ENCODE measurements around the gene CFAP74. TPM values are rescaled to one million over a fixed set of nuclear protein-coding genes. Genes with fewer than 3 reads are reported as not detected.

The CFAP74 gene
- total and polyA plus RNA-seq, 9 of the 15 experiments (the other 6 are each of a cell fraction or from before 2014, with no cell fraction given) = 0.03 to 0.15 (median 0.05) TPM; not detected in 6

DNA sequence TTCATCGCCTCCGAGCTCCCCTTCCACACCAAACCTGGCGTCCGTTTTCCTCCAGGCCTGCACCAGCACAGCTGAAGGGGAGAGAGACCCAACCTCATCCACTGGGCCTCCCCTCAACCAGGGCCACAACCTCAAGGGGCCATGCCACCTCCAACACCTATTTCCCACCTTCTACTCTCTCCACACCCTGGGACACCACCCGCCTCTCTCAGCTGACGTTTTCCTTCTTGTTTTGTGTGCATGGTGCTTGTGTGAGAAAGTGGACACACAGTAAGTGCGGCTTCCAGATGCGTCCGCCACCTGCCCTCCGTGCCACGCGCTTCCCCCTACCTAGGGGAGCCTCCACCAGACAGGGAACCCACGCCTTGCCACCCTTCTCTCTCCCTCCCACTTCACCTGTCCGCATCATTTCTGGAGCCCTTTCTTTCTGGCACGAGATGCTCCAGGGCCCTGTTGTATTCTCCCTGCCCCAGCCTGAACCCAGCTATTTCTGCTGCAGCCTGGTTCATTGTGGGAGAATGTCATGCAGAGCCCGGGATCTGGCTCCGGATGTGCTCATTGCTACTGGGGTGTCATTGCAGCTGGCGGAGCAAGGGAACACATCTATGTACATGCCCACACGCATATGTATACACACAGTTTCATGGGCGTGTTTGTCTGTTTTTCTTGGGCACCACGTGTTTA, 111.4 kb downstream of the CFAP74 start (continued):
- TF ChIP-seq, protein P1, sequence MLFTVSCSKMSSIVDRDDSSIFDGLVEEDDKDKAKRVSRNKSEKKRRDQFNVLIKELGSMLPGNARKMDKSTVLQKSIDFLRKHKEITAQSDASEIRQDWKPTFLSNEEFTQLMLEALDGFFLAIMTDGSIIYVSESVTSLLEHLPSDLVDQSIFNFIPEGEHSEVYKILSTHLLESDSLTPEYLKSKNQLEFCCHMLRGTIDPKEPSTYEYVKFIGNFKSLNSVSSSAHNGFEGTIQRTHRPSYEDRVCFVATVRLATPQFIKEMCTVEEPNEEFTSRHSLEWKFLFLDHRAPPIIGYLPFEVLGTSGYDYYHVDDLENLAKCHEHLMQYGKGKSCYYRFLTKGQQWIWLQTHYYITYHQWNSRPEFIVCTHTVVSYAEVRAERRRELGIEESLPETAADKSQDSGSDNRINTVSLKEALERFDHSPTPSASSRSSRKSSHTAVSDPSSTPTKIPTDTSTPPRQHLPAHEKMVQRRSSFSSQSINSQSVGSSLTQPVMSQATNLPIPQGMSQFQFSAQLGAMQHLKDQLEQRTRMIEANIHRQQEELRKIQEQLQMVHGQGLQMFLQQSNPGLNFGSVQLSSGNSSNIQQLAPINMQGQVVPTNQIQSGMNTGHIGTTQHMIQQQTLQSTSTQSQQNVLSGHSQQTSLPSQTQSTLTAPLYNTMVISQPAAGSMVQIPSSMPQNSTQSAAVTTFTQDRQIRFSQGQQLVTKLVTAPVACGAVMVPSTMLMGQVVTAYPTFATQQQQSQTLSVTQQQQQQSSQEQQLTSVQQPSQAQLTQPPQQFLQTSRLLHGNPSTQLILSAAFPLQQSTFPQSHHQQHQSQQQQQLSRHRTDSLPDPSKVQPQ (CRISPR knock-in tag; IDR thresholded peaks at IDR 0.05; ENCODE audit: borderline replicate concordance) = no peak
- TF ChIP-seq, protein P2, sequence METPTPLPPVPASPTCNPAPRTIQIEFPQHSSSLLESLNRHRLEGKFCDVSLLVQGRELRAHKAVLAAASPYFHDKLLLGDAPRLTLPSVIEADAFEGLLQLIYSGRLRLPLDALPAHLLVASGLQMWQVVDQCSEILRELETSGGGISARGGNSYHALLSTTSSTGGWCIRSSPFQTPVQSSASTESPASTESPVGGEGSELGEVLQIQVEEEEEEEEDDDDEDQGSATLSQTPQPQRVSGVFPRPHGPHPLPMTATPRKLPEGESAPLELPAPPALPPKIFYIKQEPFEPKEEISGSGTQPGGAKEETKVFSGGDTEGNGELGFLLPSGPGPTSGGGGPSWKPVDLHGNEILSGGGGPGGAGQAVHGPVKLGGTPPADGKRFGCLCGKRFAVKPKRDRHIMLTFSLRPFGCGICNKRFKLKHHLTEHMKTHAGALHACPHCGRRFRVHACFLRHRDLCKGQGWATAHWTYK (CRISPR knock-in tag; IDR thresholded peaks at IDR 0.05) = 0 out of 2 replicates have a peak, but pooled peaks have one; percentile 8
- TF ChIP-seq, protein P3, sequence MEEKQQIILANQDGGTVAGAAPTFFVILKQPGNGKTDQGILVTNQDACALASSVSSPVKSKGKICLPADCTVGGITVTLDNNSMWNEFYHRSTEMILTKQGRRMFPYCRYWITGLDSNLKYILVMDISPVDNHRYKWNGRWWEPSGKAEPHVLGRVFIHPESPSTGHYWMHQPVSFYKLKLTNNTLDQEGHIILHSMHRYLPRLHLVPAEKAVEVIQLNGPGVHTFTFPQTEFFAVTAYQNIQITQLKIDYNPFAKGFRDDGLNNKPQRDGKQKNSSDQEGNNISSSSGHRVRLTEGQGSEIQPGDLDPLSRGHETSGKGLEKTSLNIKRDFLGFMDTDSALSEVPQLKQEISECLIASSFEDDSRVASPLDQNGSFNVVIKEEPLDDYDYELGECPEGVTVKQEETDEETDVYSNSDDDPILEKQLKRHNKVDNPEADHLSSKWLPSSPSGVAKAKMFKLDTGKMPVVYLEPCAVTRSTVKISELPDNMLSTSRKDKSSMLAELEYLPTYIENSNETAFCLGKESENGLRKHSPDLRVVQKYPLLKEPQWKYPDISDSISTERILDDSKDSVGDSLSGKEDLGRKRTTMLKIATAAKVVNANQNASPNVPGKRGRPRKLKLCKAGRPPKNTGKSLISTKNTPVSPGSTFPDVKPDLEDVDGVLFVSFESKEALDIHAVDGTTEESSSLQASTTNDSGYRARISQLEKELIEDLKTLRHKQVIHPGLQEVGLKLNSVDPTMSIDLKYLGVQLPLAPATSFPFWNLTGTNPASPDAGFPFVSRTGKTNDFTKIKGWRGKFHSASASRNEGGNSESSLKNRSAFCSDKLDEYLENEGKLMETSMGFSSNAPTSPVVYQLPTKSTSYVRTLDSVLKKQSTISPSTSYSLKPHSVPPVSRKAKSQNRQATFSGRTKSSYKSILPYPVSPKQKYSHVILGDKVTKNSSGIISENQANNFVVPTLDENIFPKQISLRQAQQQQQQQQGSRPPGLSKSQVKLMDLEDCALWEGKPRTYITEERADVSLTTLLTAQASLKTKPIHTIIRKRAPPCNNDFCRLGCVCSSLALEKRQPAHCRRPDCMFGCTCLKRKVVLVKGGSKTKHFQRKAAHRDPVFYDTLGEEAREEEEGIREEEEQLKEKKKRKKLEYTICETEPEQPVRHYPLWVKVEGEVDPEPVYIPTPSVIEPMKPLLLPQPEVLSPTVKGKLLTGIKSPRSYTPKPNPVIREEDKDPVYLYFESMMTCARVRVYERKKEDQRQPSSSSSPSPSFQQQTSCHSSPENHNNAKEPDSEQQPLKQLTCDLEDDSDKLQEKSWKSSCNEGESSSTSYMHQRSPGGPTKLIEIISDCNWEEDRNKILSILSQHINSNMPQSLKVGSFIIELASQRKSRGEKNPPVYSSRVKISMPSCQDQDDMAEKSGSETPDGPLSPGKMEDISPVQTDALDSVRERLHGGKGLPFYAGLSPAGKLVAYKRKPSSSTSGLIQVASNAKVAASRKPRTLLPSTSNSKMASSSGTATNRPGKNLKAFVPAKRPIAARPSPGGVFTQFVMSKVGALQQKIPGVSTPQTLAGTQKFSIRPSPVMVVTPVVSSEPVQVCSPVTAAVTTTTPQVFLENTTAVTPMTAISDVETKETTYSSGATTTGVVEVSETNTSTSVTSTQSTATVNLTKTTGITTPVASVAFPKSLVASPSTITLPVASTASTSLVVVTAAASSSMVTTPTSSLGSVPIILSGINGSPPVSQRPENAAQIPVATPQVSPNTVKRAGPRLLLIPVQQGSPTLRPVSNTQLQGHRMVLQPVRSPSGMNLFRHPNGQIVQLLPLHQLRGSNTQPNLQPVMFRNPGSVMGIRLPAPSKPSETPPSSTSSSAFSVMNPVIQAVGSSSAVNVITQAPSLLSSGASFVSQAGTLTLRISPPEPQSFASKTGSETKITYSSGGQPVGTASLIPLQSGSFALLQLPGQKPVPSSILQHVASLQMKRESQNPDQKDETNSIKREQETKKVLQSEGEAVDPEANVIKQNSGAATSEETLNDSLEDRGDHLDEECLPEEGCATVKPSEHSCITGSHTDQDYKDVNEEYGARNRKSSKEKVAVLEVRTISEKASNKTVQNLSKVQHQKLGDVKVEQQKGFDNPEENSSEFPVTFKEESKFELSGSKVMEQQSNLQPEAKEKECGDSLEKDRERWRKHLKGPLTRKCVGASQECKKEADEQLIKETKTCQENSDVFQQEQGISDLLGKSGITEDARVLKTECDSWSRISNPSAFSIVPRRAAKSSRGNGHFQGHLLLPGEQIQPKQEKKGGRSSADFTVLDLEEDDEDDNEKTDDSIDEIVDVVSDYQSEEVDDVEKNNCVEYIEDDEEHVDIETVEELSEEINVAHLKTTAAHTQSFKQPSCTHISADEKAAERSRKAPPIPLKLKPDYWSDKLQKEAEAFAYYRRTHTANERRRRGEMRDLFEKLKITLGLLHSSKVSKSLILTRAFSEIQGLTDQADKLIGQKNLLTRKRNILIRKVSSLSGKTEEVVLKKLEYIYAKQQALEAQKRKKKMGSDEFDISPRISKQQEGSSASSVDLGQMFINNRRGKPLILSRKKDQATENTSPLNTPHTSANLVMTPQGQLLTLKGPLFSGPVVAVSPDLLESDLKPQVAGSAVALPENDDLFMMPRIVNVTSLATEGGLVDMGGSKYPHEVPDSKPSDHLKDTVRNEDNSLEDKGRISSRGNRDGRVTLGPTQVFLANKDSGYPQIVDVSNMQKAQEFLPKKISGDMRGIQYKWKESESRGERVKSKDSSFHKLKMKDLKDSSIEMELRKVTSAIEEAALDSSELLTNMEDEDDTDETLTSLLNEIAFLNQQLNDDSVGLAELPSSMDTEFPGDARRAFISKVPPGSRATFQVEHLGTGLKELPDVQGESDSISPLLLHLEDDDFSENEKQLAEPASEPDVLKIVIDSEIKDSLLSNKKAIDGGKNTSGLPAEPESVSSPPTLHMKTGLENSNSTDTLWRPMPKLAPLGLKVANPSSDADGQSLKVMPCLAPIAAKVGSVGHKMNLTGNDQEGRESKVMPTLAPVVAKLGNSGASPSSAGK (IDR thresholded peaks at IDR 0.05) = 0 out of 2 replicates have a peak, but pooled peaks have one; percentile 67
- TF ChIP-seq PRDM10 (IDR thresholded peaks at IDR 0.05; ENCODE audit: partially characterized antibody) (no peak), TOE1 (IDR thresholded peaks at IDR 0.05; ENCODE audit: borderline replicate concordance) (no peak), TOE1 (CRISPR knock-in tag; IDR thresholded peaks at IDR 0.05; ENCODE audit: borderline replicate concordance, low read depth) (no peak; the same call in 1 of the 2 replicates)
